HG03342 (cell line): ENCODE measurements around the gene FRMD6.
A peak's percentile ranks its signal among the peaks of the same experiment; 100 is the strongest.

Source experiments
- ATAC-seq: cut with Tn5 transposase; IDR thresholded peaks from one replicate; pipeline ENCODE4 v1.9.1; 2021; ENCODE audit warnings: mild to moderate bottlenecking, moderate library complexity; ENCODE audit not compliant: unreplicated experiment

The FRMD6 gene

DNA sequence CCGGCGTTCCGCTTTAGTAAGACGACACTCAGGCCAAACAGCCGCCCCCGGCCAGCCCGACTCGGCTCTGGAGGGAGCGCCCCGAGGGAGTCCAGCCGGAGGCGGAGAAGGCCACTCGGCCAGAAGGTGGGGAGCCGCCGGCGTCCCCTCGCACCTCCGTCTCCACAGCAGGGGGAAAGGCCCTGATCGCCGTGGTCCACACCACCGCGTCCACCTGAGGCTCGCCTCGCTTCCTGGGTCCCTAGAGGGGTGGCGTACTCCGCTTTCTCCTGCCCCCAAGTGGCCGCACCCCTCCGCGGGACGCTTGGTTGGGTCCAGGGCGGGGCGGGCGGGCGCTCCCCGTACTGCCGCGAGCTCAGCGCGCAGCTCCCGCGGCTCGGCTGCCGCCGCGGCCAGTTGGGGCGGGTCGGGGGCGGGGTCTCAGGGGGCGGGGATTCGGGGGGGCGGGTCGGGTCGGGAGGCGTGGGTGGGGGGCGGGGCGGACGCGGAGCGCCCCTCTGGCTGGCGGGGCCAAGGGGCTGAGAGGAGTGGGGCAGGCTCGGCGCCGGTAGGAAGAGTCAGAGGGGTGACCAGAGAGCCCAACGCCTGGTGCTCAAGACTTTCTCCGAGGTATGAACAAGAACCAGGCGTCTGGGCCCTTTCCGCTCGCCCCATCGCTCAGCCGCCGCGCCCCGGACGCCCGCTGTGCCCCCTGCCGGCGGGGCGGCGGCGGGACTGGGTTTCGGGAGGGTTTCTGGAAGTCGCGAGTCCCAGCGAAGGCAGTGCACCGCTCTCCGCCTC, at the start of gene FRMD6:
Gene FRMD6, plus strand, starts transcription at position 523 of the 780 bp plus-strand sequence. CDS start 37,927 bp downstream, outside the sequence.
- ATAC-seq = peak; percentile 73

DNA sequence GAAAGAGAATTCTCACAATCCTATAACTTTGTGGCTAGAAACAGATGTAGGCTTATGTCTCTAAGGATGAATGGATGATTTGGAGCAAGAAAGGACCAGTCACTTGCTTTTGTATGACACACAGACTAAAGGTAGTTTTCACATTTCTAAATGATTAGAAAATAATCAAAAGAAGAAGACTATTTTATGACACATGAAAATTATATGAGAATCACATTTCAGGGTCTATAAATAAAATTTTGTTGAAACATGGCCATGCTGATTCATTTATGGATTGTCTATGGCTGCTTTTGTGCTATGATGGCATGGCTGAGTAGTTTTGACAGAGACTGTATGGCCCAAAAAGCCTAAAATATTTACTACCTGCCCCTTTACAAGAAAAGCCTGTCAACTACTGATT, 49.4 kb upstream of the FRMD6 start:
- no peak for ATAC-seq

DNA sequence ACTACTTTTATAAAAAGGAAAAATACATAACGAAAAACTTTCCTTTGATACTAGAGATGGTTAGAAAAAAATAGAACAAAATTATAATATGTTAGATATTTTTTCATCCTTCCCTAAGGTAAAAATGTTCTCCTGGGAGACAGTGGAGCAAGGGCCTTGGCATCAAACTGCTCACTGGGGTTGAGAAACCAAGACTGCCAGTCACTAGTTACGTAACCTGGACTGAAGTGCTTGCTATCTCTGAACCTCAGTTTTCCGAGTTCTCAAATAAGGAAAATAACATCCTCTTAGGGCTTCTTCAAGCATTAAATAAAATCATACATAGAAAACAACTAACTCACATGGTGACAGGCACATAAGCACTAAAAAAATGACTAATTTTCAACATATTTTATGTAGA, 48.2 kb upstream of the FRMD6 start:
- ATAC-seq = no peak

GRCh38 chr14:51604073-51604472, 47.6 kb upstream of the FRMD6 start:
- no peak for ATAC-seq

DNA sequence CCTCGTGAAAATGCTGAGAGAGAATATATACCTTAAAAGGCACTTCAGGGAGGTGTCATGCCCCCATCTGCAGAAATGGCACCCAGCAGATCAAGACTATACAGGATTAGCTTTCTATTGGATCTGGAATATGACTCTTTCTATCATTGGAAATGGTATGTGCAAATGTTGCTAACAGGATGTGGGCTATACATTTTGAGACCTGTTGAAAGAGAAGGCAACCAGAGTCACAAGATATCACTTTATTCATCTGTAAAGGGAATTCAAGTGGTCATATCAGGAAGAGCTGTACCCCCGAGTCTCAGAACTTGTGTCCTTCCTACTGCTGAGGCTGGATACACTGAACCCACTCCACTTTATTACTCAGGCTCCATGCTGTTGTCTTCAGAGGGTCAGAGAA, 46.1 kb upstream of the FRMD6 start:
- no peak for ATAC-seq

- ATAC-seq = no peak
Observed at GRCh38 chr14:51607711-51608110, 44.0 kb upstream of the FRMD6 start.

DNA sequence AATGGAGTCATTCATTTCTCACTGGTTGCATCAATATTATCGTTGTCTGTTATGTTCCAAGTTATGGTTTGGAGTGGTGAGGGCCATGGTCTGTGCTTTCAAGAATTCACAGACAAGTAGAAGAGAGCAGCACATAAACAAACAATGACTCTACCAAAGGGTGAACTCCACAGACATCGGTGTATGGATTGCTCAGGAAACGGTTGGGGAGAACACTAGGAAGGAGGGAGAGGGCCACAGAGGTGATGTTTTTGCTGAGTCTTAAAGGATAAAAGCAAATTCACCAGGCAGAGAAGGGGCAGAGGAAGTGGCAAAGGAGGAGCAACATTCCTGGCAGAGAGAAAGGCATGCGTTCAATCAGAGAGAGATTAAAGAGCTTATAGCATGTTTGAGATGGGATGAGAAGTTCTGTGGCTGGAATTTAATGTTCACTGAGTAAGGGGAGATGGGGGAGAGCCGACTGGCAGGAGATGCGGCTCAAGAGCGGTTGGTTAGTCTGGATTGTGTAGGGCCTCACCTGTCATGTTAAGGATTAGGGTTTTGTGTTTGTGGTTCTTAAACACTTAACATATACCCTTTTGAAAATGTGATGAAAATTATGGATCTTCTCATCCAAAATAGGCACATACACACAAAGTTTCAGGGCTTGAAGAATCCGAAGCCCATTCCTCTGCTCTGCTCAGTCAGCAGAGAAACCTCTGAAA, 42.3 kb upstream of the FRMD6 start:
- no peak for ATAC-seq

DNA sequence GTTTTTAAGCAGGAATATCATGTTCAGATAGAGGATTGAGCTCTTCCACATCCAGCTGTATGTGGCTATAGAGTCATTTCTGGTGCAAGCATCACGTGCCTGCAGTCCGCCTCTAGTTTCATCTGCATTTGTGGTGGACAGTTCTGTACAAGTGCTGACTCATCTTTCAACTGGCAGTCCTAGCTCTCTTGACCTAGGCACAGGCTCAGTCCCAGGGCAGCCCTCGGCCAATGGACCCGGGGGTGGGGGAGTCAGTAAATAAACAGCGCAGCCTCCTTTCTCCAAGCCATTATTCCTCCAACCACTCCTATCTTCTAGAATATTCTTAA, 41.8 kb upstream of the FRMD6 start:
- no peak for ATAC-seq

GRCh38 chr14:51610771-51611170, 40.9 kb upstream of the FRMD6 start:
- no peak for ATAC-seq

DNA sequence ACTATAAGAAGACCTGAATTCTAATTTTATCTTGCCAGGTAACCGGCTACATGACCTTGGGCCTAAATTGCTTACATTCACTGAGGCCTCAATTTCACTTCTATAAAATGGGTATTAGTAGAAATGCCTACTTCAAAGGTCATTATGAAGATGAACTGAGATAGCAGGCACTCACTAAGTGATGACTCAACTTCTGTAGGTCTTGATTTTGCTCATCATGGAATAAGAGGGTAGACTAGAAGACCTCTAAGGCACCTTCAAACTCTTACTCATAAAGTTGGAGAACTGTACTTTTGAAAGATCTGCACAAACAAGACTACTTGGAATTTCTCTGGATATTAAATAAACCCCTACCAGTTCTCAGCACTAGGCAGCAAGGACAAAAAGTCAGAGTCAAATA, 39.3 kb upstream of the FRMD6 start:
- ATAC-seq = no peak

GRCh38 chr14:51613416-51613815, 38.3 kb upstream of the FRMD6 start:
- no peak for ATAC-seq

- ATAC-seq = no peak
Observed at GRCh38 chr14:51614707-51615106, 37.0 kb upstream of the FRMD6 start.

- no peak for ATAC-seq
Observed at GRCh38 chr14:51616256-51616655, 35.5 kb upstream of the FRMD6 start.

- no peak for ATAC-seq
Observed at GRCh38 chr14:51616724-51617409, 34.8 kb upstream of the FRMD6 start.

DNA sequence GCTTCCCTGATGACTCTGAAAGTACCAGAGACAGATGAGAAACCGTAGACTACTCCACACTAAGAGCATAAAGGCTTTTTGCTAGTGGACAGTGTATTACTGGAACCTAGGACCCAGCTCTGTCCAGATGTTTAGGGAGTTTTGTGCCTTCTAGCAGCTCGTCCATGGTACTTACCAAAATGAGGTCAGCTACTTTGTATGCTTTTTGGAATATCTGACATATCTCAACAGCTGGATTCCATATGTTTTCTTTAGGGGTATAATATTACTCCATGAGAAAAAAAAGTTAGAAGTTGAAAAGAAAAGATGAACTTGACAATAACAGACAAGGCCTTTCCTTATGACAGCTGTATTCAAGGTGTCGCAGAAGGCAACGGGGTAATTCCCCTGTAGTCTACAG, 32.1 kb upstream of the FRMD6 start:
- no peak for ATAC-seq

GRCh38 chr14:51620056-51620455, 31.7 kb upstream of the FRMD6 start:
- no peak for ATAC-seq

GRCh38 chr14:51621654-51622053, 30.1 kb upstream of the FRMD6 start:
- ATAC-seq = no peak

GRCh38 chr14:51622376-51622775, 29.3 kb upstream of the FRMD6 start:
- no peak for ATAC-seq

- no peak for ATAC-seq
Observed at GRCh38 chr14:51624955-51625569, 26.6 kb upstream of the FRMD6 start.

- no peak for ATAC-seq
Observed at GRCh38 chr14:51626185-51626584, 25.5 kb upstream of the FRMD6 start.

- no peak for ATAC-seq
Observed at GRCh38 chr14:51626788-51627187, 24.9 kb upstream of the FRMD6 start.

- no peak for ATAC-seq
Observed at GRCh38 chr14:51627313-51627712, 24.4 kb upstream of the FRMD6 start.
